Lung microvascular endothelial cell (primary cell): ENCODE results near the gene RBMS2. TPM values are rescaled to one million over a fixed set of nuclear protein-coding genes. Genes with fewer than 3 reads are reported as not detected.
"Not testable (repeated sequence)": the region's sequence is repeated elsewhere in the genome, so short reads cannot be mapped to it uniquely, and the experiment has no call there.

Source experiments
- DNase-seq, 2 donors: peaks; one replicate each; pipeline versions ENCODE4 v3.0.0 to v3.0.0-alpha.2; 2010; ENCODE audit warnings: low read depth in 2 of 2
- total RNA-seq: library from RNA; depleted of rRNA; stranded (reverse); fragments of >200 nt; gene quantifications from 2 replicates; pipeline ENCODE4 v1.2.1, GENCODE V29; 2014

RBMS2 gene, protein sequence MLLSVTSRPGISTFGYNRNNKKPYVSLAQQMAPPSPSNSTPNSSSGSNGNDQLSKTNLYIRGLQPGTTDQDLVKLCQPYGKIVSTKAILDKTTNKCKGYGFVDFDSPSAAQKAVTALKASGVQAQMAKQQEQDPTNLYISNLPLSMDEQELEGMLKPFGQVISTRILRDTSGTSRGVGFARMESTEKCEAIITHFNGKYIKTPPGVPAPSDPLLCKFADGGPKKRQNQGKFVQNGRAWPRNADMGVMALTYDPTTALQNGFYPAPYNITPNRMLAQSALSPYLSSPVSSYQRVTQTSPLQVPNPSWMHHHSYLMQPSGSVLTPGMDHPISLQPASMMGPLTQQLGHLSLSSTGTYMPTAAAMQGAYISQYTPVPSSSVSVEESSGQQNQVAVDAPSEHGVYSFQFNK
- 26.2 and 33.1 TPM in 2 replicates for total RNA-seq

DNA sequence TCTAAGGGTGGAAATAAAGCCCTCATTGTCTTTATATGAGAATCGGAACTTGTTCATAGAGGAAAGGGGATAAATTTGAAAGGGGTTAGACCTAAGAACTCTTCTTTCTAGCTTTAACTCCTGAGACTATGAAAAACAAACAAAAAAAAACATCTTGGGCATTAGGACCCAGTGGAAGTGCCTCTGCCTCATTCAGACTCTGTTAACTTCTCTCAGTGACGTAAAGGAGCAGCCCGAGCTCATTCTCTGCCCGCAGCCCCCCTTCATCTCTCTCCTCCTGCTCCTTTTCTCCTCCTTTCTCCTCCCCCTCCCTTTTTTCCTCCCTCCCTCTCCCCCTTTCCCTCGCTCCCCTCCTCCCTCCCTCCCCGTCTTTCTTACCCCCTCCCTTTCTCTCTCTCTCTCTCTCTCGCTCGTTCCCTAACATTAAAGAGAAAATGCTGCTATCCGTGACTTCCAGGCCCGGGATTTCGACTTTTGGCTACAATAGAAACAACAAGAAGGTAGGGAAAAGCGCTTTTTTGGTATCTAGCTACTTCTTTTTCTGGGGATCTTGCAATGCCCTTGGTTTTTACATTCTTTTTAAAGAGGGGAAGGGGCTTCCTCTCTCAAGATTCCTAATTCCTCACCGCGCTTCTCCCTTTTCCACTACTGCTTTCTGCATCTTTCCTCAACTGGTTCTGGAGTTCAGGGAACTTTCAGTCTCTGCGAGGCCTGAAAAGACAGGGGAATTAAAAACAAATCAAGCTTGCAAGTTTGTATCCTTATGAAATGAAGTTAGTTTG is at the start of gene RBMS2:
Gene RBMS2, plus strand, starts transcription at position 231 of the 782 bp plus-strand sequence. Its CDS starts 204 bp downstream, at position 435.
- DNase-seq, result peak; percentile 73 to 97

DNA sequence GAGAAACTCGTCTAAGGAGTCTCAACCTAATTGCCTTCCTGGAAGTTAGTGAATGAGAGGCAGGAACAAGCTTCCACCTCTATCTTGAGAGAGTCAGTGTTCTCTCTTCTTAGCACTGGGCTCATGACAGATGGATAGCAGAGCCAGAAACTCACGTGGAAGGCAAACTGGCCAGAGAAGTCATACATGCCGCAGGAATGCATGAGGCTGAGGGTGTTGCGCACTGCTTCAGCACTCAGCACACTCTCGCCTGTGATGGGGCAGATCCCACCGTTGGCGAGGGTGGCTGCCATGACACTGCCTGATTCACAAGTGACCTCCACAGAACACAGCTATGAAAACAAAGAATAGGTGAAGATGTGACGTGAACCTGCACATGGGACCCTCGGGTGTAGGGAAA is 47.2 kb upstream of the RBMS2 start:
- DNase-seq, result no peak

DNA sequence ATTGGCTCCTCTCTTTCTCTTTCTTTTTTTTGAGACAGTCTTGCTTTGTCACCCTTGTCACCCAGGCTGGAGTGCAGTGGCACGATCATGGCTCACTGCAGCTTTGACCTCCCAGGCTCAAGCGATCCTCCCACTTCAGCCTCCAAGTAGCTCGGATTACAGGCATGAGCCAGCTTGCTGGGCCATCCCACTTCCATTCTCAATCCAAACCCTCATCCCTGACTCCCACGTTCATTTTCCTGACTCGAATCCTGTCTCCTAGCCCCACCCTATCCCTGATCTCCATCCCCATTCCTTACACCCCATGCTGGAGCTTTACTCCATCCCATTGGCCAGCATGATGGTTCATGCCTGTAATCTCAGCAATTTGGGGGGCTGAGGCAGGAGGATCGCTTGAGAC is 45.5 kb upstream of the RBMS2 start:
- no peak for DNase-seq

DNA sequence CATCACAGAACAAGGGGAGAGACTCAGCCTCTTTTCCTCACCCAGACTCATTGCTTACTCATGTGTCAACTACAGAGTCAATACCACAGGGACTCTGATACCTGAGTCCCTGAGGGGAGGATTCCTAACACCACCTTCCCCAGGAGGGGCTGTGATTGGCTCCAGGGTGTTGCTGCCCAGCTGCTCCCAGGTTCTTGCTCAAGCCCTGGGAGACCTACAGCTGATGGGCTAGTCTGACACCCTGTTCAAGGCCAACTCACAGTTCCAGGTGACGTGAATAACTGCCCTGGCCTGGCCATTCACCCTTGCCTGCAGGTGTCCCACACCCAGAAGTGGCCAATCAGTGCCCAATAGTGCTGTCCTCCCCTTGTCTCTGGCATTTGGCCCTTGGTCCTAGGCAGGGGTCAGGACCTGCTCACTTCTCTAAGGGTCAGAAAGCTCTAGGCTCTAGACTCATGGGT is 44.6 kb upstream of the RBMS2 start:
- no peak for DNase-seq

DNA sequence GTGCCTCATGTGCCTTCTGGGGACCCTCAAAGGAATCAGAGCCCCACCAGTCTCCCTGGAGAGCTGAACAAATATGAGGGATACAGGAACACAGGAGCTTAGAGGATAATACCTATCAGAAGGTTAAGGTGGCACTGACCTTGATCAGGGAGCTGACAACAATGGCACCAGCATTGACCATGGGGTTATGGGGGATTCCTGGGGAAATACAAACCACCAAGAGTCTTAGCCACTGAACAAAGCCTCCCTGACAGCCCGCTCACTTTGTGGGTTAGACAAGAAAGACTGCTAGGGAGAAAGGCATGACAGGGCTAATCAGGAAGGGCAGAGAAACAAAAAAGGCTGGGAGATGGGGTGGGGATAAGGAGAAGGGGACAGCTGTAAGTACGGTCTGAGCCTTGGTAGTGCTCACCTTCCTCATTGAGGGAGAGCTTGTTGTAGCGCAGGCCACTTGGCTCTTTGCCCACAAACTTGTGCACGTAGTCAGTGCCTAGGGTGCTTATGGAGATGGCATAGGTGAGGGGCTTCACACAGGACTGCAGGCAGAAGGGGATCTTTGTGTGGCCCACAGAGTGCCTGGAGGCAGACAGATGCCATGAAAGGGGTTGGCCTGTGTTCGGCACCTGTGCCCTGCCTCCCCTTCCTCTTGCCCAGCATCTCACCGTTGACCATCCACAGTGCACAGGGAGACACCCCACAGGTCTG is 43.9 kb upstream of the RBMS2 start:
- no peak for DNase-seq

DNA sequence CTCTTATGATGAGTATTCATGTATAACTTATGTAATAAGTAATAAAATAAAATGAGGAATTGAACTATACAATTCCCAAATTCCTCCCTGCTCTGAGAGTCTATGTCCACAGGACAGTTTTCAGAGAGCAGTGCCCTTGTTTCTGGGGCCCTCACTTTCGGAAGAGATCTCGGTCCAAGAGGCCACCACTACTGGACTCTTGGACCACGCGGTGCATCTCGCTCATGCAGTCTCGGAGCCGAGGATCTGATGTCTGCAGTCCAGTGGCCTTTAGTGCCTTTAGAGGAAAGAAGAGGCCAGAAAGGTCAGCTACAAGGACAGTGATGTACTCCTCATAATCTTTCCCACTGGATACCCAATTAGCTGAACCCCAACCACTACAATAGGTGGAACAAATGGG is 42.0 kb upstream of the RBMS2 start:
- DNase-seq, result no peak

DNA sequence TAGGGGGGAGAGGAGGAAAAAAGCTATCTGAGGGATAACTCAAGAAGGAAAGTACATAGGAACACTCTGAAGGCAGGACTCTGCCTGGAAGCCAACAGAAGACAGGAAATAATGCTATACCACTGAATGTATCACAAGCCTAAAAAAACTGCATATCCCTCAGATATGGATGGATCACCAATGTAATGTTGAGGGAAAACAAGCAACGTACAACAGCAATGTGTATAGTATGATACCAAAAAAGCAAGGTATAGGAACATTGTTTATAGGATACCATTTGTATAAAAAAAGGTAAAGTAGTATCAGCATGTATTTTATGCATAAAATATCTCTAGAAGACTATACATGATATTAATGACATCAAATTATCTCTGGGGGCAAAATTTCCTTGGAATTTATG is 37.1 kb upstream of the RBMS2 start:
- no peak for DNase-seq

DNA sequence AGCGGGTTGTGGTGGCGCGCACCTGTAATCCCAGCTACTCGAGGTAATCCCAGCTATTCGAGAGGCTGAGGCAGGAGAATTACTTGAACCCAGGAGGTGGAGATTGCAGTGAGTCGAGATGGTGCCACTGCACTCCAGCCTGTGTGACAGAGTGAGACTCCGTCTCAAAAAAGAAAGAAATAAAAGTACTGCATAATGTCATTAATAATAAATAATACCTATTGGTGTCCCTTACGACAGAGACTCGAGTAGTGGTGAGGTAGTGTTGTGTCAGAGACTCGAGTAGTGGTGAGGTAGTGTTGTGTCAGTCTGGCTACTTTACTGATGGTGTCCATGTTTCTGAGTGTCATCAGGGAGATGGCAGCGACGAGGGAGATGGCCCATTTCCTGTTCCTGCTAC is 34.9 kb upstream of the RBMS2 start:
- DNase-seq, result no peak

DNA sequence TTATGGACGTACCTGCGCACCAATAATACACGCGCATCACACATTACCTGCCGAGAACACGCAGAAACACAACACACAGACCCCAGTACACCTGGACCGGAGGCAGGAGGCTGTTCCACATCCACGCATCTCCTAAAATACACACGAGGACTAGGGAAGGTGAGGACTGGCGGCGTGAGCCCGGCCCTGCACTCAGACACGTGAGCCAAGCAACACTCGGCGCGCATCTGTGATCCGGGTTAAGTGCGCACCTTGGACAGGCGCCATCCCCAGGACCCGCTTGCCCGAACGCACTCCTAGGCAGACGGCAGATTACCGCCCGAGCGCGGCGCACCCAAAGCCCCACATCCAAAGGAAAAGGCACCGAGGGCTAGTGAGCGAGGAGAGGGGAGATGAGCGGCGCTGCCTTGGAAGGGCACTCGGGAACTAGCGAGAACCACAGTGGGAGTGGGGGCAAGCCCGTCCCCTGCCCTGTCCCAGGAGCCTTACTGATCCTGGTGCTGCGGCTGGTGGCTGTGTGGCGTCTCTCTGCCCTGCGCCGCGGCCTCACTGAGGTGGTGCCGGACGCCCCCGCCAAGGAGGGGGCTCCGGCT is 34.1 kb upstream of the RBMS2 start:
- DNase-seq, result peak; percentile 8 to 17

DNA sequence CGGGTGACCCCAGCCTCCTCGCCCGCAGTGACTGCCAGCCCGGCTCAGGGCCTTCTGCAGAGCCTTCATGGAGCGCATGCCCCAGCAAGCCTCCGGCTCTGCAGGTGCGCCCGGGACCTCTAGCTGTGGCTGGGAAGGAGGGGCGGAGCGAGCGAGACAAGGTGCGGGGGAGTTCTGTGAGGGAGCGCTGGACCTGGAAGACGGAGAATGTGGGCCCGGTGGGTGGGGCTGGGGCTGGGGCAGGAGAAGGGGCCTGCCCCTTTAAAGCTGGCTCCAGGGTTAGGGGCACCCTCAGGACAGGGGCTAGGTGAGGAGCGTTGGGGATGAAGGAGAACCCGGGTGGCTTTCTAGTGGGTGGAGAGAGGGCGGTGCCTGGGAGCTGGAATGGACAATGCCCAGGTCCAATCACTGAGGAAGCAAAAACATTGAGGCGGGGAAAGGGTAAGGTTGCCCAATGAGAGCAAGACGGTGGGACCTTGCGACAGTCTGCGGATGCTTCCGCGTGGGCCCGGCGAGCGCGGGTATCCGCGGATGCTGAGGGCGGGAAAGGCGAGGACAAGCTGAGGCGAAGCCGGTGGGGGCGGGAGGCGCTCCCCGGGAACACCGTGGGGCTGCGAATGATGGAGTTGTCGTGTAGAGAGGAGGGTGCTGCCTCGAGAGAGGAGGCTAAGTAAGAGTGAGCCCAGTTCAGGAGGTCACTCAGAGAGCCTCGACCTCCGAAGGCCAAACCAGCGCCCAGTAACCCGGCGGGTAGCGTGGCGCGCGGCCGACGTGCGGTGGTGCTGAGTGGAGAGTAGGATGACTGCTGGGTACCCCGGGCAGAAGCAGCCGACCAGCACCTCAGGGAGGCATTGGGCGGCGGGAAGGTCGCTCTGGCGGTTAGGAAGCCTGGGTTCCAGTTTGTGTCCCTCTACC is 33.3 kb upstream of the RBMS2 start, which contains the start of gene GLS2:
Gene GLS2, minus strand, starts transcription at position 121 of the 915 bp plus-strand sequence. Its CDS starts 43 bp downstream, at position 78.
- DNase-seq, result peak; percentile 74 to 76

DNA sequence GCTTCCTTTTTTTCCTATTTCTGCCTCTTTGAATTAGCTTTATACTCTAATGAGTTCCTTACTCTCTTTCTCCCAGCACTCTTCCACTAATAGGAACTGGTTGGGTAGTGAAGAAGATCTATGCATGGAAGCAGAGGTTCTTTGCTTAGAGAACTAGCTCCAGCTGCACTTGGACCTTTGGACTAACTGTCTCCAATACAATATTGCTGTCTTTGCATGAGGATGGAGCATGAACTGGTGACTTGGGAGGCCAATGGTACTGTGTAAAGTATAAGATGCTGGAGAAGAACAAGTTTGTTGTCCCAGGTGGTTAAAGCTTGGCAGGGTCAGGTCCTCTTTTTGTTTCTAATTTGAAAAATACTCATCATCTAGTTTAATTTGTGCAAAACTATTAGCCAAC is 31.3 kb upstream of the RBMS2 start:
- no peak for DNase-seq

DNA sequence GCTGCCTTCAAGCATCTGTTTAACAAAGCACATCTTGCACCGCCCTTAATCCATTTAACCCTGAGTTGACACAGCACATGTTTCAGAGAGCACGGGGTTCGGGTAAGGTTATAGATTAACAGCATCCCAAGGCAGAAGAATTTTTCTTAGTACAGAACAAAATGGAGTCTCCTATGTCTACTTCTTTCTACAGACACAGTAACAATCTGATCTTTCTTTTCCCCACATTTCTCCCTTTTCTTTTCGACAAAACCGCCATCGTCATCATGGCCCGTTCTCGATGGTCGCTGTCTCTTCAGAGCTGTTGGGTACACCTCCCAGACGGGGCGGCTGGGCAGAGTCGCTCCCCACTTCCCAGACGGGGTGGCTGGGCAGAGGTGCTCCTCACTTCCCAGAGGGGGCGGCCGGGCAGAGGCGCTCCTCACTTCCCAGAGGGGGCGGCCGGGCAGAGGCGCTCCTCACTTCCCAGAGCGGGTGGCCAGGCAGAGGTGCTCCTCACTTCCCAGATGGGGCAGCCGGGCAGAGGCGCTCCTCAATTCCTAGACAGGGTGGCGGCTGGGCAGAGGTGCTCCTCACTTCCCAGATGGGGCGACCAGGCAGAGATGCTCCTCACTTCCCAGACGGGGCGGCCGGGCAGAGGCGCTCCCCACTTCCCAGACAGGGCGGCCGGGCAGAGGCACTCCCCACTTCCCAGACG is 28.1 kb upstream of the RBMS2 start:
- not testable (repeated sequence) for DNase-seq

DNA sequence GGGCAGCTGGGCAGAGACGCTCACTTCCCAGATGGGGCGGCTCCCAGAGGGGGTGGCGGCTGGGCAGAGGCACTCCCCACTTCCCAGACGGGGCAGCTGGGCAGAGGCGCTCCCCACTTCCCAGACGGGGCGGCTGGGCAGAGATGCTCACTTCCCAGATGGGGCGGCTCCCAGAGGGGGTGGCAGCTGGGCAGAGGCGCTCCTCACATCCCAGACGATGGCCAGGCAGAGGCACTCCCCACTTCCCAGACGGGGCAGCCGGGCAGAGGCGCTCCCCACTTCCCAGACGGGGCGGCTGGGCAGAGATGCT is 27.6 kb upstream of the RBMS2 start:
- not testable (repeated sequence) for DNase-seq

DNA sequence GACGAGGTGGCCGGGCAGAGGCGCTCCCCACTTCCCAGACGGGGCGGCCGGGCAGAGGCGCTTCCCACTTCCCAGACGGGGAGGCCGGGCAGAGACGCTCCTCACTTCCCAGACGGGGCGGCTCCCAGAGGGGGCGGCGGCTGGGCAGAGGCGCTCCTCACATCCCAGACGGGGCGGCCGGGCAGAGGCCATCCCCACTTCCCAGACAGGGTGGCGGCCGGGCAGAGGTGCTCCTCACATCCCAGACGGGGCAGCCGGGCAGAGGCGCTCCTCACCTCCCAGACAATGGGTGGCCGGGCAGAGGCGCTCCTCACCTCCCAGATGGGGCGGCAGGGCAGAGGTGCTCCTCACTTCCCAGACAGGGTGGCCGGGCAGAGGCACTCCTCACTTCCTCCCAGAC is 27.1 kb upstream of the RBMS2 start:
- DNase-seq, result not testable (repeated sequence)

DNA sequence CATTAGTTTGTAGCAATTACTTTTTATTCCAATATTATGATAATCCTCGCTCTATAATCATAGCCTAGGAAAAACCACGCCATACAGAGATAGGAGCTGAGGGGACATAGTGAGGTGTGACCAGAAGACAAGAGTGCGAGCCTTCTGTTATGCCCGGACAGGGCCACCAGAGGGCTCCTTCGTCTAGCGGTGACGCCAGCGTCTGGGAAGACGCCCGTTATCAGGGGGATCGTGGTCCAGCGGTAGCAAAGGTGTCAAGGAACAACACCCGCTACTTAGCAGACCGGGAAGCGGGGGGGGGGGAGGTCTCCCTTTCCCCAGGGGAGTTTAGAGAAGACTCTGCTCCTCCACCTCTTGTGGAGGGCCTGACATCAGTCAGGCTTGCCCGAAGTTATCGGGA is 24.9 kb upstream of the RBMS2 start:
- peak in 1 of 2 donors; percentile 52 for DNase-seq

DNA sequence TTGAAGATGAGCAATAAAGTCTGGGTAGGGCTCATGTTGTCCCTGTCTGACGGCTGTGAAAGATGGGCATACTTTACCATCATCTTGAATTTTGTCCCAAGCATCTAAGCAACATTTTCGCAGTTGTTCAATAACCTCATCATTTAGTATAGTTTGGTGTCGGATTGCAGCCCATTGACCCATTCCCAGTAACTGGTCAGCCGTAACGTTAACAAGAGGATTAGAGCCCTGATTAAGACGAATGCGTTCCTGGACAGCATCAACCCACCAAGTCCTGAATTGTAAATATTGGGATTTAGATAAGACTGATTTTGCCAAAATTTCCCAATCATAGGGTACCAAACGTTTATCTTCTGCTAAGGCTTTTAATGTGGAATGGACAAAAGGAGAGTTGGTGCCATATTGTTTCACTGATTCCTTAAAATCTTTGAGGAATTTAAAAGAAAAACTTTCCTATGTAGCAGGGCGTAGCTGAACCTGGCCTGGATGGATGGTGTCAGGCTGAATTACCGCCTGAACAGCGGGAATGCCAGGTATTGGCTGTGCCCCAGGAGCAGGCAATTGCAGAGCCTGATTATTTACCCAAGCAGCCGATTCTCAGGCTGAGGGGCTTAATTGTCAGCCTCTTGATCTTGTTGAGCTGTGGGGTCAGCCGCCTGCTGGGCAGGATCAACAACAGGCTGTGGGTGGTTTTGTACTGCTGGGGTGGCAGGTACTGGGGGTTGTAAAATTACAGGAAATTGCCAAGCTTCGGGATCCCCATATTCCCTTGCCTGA is 23.3 kb upstream of the RBMS2 start:
- not testable (repeated sequence) for DNase-seq

DNA sequence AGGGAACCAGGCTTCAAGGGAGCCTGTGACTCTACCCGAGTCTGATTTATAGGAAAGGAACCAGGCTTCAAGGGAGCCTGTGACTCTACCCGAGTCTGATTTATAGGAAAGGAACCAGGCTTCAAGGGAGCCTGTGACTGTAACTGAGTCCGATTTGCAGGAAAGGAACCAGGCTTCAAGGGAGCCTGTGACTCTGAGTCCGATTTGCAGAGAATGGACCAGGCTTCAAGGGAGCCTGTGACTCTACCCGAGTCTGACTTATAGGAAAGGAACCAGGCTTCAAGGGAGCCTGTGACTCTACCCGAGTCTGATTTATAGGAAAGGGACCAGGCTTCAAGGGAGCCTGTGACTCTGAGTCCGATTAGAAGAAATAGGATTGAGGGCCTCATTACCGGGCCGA is 22.2 kb upstream of the RBMS2 start:
- DNase-seq, result not testable (repeated sequence)

DNA sequence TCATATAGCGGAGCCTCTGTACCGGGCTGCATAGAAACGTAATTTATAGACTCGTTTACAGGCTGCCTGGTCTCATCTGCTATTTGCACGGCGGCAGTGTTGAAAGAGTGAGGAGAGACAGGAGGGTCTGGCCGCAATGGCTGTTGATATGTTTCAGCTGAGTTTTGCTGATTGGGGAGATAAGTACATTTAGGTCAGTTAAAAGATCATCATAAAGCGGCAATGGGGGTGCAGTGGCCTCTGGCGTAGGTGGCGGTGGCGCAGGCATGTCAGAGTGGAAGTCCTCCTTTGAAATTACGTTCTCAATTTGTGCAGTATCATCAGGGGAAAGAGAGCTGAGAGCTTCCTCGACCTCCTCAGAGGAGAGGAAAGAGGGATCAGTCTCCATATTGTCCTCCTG is 21.7 kb upstream of the RBMS2 start:
- not testable (repeated sequence) for DNase-seq

DNA sequence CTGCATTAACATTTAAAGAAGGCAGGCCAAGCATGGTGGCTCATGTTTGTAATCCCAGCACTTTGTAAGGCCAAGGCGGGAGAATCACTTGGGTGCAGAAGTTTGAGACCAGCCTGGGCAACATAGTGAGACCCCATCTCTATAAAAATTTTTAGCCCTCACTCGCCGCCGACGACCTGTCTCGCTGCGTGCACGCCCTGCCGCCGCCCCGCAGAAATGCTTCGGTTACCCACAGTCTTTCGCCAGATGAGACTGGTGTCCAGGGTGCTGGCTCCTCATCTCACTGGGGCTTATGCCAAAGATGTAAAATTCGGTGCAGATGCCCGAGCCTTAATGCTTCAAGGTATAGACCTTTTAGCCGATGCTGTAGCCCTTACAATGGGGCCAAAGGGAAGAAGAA is 10.8 kb upstream of the RBMS2 start:
- no peak for DNase-seq
